GM06990 (cell line): ENCODE results near the gene ITGB2.

Experiments
- DNase-seq: peaks from one replicate; pipeline ENCODE4 v3.0.0-alpha.2; 2011; ENCODE audit not compliant: insufficient read length; ENCODE audit errors: extremely low read depth
- H3K27me3 ChIP-seq: replicated peaks from 2 replicates; pipeline ENCODE4 v1.6.0; 2011; ENCODE audit warnings: low read length; ENCODE audit not compliant: control insufficient read depth, insufficient read depth
- H3K36me3 ChIP-seq: 2 replicates; pipeline ENCODE4 v1.5.1; 2011; ENCODE audit warnings: low read length; ENCODE audit not compliant: control insufficient read depth, insufficient read depth
- H3K4me3 ChIP-seq: replicated peaks from 2 replicates; pipeline ENCODE4 v1.5.1; 2011; ENCODE audit warnings: low read depth, mild to moderate bottlenecking, control low read depth, low read length
- TF ChIP-seq, protein P1 (sequence below): IDR thresholded peaks from 2 replicates; pipeline ENCODE4 v1.5.1; 2011; ENCODE audit warnings: low read length, control low read depth, mild to moderate bottlenecking, inconsistent platforms; ENCODE audit not compliant: insufficient read depth, poor library complexity, severe bottlenecking

ITGB2 gene

DNA sequence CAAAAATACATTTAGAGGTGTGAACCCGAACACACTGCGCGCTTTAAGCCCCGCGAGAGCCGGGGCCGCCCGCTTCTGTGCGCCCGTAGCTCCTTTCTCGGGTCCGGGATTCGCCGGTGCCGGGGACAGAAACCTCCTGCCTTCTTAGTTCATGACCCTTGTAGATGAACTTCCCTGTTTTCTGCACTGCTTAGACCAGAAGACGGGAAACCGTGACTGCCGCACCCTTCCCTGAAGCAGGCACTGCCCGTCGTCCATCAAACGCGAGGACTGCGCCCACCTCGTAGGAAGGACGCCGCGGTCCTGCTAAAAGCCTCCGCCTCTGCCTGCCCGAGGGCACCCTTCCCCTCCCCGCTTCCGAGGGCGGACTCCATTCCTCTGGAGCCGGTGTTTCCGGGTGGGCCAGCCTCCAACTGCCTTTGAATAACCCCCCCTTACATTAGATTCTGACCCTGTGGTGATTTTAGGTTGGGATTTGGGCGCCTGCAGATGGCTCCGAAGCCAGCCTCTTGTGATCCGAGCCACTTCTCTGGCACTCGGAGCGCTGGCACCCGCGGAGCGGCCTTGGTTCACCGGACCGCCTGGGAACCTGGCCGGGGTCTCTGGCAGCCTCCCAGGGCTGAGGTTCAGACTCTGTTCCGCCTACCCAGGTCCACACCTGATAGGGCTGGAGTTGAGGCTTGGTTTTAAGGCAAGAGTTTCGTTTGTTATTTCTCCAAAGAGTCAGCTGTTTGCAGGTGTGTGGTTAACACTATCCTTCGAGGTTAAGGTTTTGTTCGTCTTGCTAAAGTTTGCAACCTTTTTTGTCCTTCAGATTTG lies 46.0 kb downstream of the ITGB2 start:
- peak overlapping the region; percentile 77 for H3K4me3 ChIP-seq
- H3K36me3 ChIP-seq = no peaks in the 10 kb centered on the region; the same call in 1 of the 2 replicates
- peak; percentile 77 for DNase-seq
- H3K27me3 ChIP-seq = no peaks in the 10 kb centered on the region
- TF ChIP-seq, protein P1, sequence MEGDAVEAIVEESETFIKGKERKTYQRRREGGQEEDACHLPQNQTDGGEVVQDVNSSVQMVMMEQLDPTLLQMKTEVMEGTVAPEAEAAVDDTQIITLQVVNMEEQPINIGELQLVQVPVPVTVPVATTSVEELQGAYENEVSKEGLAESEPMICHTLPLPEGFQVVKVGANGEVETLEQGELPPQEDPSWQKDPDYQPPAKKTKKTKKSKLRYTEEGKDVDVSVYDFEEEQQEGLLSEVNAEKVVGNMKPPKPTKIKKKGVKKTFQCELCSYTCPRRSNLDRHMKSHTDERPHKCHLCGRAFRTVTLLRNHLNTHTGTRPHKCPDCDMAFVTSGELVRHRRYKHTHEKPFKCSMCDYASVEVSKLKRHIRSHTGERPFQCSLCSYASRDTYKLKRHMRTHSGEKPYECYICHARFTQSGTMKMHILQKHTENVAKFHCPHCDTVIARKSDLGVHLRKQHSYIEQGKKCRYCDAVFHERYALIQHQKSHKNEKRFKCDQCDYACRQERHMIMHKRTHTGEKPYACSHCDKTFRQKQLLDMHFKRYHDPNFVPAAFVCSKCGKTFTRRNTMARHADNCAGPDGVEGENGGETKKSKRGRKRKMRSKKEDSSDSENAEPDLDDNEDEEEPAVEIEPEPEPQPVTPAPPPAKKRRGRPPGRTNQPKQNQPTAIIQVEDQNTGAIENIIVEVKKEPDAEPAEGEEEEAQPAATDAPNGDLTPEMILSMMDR = no peak

DNA sequence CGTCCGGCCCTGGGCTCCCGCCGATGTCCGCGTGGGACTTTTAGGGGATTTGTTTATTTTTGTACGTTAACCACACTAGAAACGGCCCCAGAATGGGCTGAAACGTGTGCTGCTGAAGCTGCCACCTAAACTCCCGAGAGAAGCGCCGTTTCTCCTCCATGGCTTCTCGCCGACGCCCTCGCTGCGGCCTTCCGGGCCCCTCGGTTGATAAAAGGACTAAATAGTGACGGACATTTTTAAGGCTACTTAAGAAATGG lies 46.5 kb downstream of the ITGB2 start:
- Histone ChIP-seq H3K4me3 (peak overlapping the region; percentile 77), H3K27me3 (no peaks in the 10 kb centered on the region), H3K36me3 (no peaks in the 10 kb centered on the region; the same call in 1 of the 2 replicates)
- no peak for DNase-seq
- TF ChIP-seq, protein P1 = no peak

DNA sequence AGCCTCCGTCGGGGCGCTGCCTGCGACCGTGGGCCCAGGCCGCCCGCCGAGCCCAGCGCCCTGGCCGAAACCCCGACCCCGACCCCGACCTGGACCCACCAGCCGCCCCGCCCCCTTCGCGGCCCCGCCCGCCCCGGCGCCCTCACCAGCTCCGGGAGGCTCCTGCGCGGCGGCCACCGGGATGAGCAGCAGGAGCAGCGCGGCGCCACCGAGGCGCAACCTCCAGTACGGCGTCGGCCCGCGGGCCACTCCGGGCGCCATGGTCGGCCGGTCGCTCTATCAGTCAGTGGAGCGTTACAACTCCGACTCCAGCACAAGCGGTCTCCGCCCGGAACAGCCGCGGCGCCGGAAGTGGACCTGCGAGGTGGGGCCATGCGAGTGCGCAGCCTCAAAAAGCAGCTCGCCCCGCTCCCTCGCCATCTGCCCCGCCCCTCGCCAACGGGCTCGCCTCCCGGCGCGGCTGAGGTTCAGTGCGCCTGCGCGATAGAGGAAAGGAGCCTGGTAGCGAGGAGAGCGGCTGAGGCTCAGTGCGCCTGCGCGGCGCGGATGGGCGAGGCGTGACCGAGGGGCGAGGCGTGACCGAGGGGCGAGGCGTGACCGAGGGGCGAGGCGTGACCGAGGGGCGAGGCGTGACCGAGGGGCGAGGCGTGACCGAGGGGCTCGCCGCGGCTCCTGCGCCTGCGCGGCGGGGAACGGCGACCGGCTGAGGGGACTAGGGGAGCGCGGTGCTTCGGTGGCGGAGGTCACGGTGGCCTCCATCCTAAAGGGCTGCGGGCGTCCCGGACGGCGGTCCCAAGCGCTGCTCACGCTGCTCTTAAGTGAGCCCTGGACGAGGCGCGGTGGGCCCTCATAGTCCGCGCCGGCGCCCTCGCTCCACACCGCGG lies 47.1 kb downstream of the ITGB2 start, which contains the start of gene PTTG1IP:
PTTG1IP (minus strand) TSS at position 335 of the 884 bp plus-strand sequence; CDS start at position 261, 74 bp downstream.
- TF ChIP-seq, protein P1 = no peak
- Histone ChIP-seq H3K27me3 (no peaks in the 10 kb centered on the region), H3K4me3 (peak within 1 kb of the TSS; percentile 79), H3K36me3 (no peaks in the 10 kb centered on the region; the same call in 1 of the 2 replicates)
- peak; percentile 99 for DNase-seq

DNA sequence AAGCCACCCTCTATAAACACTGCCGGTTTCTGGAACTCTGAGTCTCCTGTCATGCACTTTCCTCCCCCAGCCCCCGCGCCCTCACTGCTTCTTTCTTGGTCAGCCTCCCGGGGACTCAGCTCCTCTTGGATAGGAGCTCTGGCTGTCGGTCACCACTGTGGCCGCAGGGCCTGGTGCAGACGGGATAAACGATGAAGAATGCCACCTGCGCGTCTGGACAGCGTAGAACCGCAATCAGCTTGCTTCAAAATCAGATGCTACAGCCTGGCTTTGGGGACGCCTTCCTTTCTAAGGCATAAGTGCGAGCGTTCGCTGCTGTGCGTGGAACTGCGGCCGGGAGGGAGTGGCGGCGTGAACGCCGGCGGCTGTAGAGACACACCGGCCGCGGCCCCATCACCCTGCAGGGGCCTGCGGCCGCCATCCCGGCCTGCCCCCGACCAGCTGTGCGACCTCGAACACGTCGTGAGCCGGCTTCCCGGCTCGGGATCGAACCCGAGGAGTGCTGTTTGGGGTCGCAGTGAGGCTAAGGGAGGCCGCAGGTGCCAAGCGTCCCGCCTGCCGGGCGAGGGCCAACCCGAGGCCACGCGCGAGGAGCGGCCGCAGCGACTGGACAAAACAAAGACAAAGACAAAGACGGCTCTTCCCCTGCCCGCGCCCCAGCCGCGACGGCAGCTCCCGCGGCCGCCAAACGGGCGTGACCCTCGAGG lies 47.9 kb downstream of the ITGB2 start:
- Histone ChIP-seq H3K4me3 (peak overlapping the region; percentile 79), H3K36me3 (no peaks in the 10 kb centered on the region; the same call in 1 of the 2 replicates), H3K27me3 (no peaks in the 10 kb centered on the region)
- no peak for DNase-seq
- TF ChIP-seq, protein P1 = no peak

DNA sequence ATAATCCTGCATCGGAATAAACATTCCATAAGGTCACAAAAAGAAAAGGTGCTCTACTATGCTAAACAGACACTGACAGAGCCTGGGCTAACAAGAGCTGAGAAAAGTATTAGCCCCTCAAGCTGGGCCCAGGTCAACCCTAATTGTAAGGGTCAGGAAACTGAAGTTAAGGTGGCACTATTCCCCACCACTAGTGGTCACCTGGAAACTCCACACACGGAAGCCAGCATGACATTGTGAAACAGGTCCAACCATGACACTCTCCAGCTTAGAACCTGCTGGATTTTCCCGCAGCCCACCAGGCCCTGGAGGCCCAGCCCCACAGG lies 48.4 kb downstream of the ITGB2 start:
- TF ChIP-seq, protein P1 = no peak
- DNase-seq = no peak
- Histone ChIP-seq H3K36me3 (no peaks in the 10 kb centered on the region; the same call in none of the 2 replicates), H3K27me3 (no peaks in the 10 kb centered on the region), H3K4me3 (peak overlapping the region; percentile 79)
